Lower leg skin (tissue), 4 donors: ENCODE results near the gene NELL1. TPM values are rescaled to one million over a fixed set of nuclear protein-coding genes. Genes with fewer than 3 reads are reported as not detected.
"Not testable (repeated sequence)": the region's sequence is repeated elsewhere in the genome, so short reads cannot be mapped to it uniquely, and the experiment has no call there.

Source experiments
- DNase-seq, 2 donors: peaks; one replicate each; pipeline ENCODE4 v3.0.0-alpha.2; 2019; ENCODE audit warnings: low spot score in 2 of 2
- H3K4me3 ChIP-seq: fragments of 200-600 bp; sonication (generic); 2 replicates; pipeline ENCODE4 v1.5.1; 2017; ENCODE audit warnings: mild to moderate bottlenecking, low read depth; ENCODE audit not compliant: poor library complexity, severe bottlenecking
- POLR2A ChIP-seq, 2 donors: fragments of 450-650 bp; IDR thresholded peaks; one replicate each; pipeline ENCODE4 v1.6.1; 2016 to 2017; ENCODE audit warnings: antibody characterized with exemption in 2 of 2, mild to moderate bottlenecking in 1 of 2, moderate library complexity in 1 of 2
- WGBS, 2 donors: methylation state at CpG; one replicate each; pipeline ENCODE4 v1.1.5; 2018; 5-methylcytosine and 5-hydroxymethylcytosine counted together
- intact Hi-C: fragments of 100-400 bp; cut with DNase I; formaldehyde crosslinking; loops from one replicate; pipeline ENCODE4 v1.15.0; 2023; ENCODE audit warnings: low total_unique reads
- total RNA-seq, 4 donors: library from RNA; depleted of rRNA; stranded (reverse); fragments of >200 nt; gene quantifications; one replicate each; pipeline ENCODE4 v1.1.0, GENCODE V29; 2016
- TF ChIP-seq, protein P1 (sequence below), 3 donors: fragments of 450-650 bp; IDR thresholded peaks; one replicate each; pipeline ENCODE4 v1.5.1; 2016; ENCODE audit warnings: antibody characterized with exemption in 3 of 3, mild to moderate bottlenecking in 3 of 3, moderate library complexity in 2 of 3

Gene NELL1
- total RNA-seq, 4 donors from 2014 or later = 0.12 to 0.29 (median 0.14) TPM

DNA sequence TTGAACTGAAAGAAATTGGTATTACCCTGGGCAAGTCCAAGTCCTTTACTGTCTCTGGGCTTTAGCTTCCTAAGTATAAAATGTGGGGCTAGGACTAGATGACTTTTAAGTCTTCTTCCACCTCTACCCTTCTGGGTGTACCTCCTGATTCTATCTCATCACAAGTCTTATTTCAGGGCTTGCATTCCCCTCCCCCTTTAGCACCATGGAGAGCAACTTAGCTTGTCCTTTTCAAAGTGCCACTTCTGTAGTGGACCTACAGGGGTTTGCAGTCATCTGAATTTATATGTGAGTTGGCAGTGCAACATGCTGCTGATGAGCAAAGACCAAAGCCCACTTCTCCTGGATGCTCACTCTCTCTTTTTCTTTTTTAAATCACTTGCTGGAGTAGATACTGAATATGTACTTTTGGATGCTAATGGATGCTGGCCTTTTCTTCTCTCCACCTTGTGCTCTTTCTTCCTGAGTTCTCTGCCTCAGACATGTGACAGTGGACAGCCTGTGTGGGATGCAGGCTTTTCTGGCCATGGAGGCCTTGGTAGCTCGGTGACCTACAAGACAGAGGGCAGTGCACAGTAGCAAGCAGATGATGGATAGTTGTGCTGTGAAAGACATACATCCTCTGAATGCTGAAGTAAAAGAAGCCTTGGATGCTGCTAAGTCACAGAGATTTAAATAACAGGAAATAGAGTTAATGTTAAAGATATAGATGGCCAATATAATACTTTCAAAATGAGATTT lies 185.0 kb downstream of the NELL1 start:
- WGBS, 2 donors = 71 to 83% methylated on average over 1 of the region's 1 CpG
- TF ChIP-seq, protein P1, sequence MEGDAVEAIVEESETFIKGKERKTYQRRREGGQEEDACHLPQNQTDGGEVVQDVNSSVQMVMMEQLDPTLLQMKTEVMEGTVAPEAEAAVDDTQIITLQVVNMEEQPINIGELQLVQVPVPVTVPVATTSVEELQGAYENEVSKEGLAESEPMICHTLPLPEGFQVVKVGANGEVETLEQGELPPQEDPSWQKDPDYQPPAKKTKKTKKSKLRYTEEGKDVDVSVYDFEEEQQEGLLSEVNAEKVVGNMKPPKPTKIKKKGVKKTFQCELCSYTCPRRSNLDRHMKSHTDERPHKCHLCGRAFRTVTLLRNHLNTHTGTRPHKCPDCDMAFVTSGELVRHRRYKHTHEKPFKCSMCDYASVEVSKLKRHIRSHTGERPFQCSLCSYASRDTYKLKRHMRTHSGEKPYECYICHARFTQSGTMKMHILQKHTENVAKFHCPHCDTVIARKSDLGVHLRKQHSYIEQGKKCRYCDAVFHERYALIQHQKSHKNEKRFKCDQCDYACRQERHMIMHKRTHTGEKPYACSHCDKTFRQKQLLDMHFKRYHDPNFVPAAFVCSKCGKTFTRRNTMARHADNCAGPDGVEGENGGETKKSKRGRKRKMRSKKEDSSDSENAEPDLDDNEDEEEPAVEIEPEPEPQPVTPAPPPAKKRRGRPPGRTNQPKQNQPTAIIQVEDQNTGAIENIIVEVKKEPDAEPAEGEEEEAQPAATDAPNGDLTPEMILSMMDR (IDR thresholded peaks at IDR 0.05) = no peak
- TF ChIP-seq POLR2A (IDR thresholded peaks at IDR 0.05) = no peak
- DNase-seq = no peak
- no peak overlapping the region for H3K4me3 ChIP-seq
- intact Hi-C loops = no loop called here

DNA sequence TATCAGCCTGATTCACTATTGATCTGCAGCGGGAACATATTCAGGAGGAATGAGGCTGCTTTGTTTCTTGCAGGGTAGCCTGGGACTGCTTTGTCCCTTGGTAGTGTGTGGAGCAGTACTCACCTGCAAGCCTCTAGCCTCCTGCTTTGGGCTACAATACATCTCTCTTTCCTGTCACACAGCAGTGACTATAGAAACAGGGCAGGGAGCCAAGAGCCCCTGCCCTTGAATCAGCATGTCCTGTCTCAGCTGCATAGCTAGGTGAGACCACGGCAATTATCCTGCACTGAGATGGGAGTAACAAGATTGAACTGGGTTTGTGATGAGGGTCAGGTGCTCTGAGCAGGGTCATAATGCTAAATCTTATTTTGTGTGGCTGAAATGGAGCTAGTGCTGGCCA lies 191.9 kb downstream of the NELL1 start:
- DNase-seq = no peak
- WGBS, 2 donors = 71 to 75% methylated on average over 2 of the region's 2 CpGs
- intact Hi-C loops = no loop called here
- no peak overlapping the region for H3K4me3 ChIP-seq
- TF ChIP-seq, protein P1 (IDR thresholded peaks at IDR 0.05) = no peak

DNA sequence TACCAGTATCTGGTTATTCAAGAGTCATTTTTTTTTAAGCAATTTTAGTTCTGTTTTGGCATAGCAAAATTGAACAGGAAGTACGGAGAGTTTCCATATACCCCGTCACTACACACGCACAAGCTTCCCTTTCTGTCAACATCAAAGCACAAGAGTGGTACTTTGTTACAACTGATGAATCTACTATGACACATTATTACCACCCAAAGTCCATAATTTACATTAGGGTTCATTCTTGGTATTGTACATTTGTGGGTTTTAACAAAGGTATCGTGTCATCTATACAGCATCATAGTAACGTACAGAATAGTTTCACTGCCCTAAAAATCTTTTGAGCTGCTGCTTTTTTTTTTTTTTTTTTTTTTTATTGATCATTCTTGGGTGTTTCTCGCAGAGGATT lies 192.9 kb downstream of the NELL1 start:
- WGBS, 2 donors = 76% methylated on average over 6 of the region's 6 CpGs
- DNase-seq, H3K4me3 ChIP-seq, intact Hi-C loops: not testable (repeated sequence)

DNA sequence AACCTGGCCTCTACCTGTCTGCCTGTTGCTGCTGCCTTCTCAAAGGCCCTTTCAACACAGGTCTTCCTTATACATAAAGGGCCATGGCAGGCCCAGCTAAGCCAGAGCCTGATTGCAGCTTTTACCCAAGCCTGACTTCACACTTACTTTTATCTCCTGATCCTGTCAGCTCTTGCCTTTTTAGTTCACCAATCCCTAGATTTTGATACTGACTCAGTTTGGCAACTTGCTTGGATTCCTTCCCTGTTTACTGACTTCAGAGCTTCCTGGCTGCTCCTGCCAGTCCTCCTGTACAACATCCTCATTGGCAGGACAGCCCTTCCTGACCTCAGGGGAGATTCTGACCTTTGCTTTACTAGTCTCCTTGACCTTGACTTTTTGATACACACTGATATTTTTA lies 195.2 kb downstream of the NELL1 start:
- no peak for DNase-seq
- no peak for TF ChIP-seq POLR2A (IDR thresholded peaks at IDR 0.05)
- TF ChIP-seq, protein P1 (IDR thresholded peaks at IDR 0.05) = no peak
- intact Hi-C loops = no loop called here
- H3K4me3 ChIP-seq = no peak overlapping the region

DNA sequence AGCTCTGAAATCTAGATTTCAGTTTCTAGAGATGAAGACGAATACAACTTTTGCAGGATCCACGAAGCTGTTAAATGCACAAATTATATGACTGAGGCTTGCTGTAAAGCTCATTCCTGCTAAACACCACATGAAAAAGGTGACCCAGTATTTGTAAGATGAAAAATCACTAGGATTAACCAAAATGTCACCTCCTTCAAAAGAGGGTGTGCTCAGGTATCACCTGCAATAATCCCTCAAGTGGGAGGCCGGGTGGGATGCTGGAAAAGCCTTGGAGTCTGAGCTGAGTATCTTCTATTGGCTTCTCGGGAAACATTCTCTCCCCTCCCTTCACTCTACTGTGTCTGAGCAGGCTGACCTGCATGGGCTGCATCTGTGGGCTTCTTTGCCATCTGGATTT lies 195.8 kb downstream of the NELL1 start:
- H3K4me3 ChIP-seq = no peak overlapping the region
- TF ChIP-seq, protein P1 (IDR thresholded peaks at IDR 0.05) = no peak
- no peak for TF ChIP-seq POLR2A (IDR thresholded peaks at IDR 0.05)
- intact Hi-C loops = no loop called here
- WGBS, 2 donors = 73 to 76% methylated on average over 4 of the region's 4 CpGs
- DNase-seq = no peak

DNA sequence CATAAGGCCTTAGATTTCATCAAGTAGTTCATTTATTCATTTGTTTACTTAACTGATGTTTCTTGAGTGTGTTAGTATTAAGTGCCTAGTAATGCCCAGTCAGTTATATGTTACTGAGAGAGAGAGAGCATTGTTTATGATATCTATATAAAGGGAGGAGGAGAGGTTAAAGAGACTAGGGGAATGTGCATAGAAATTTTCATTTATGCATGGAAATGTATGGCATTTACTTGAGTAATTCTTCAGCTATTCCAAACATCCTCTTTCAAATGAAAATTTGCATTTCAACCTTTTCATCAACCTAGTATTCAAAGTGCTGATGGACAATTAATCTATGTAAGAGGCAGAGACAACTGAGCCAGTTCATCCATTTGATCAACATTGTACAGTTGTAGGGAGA lies 199.7 kb downstream of the NELL1 start:
- no peak overlapping the region for H3K4me3 ChIP-seq
- TF ChIP-seq POLR2A (IDR thresholded peaks at IDR 0.05) = no peak
- TF ChIP-seq, protein P1 (IDR thresholded peaks at IDR 0.05) = no peak
- DNase-seq = no peak
- intact Hi-C loops = no loop called here
